ENCODE data around the gene WWC2.

- no peak for TF ChIP-seq CTCF (IDR thresholded peaks at IDR 0.05; ENCODE audit: low read depth, low read length)
- no peak for TF ChIP-seq MYC (IDR thresholded peaks at IDR 0.05; ENCODE audit: low read depth, low read length)
These were observed 227.8 kb downstream of the WWC2 start for GRCh38 chr4:183326853-183327252.

All from NB4 (cell line).